Skeletal muscle satellite cell (primary cell): ENCODE results near the gene EIF4G3.

Source experiments
- H3K27me3 ChIP-seq: 2 replicates; pipeline ENCODE4 v1.7.0; 2013; ENCODE audit warnings: low read length; ENCODE audit not compliant: control insufficient read depth, insufficient read depth
- H3K36me3 ChIP-seq: 2 replicates; pipeline ENCODE4 v1.7.0; 2013; ENCODE audit warnings: mild to moderate bottlenecking, control low read depth, low read length; ENCODE audit not compliant: insufficient read depth
- H3K4me1 ChIP-seq: 2 replicates; pipeline ENCODE4 v1.7.0; 2013; ENCODE audit warnings: low read length; ENCODE audit not compliant: control insufficient read depth, insufficient read depth
- H3K4me2 ChIP-seq: 2 replicates; pipeline ENCODE4 v1.7.0; 2013; ENCODE audit warnings: mild to moderate bottlenecking, low read length
- H3K4me3 ChIP-seq: 2 replicates; pipeline ENCODE4 v1.7.0; 2013; ENCODE audit warnings: low read length
- H3K9ac ChIP-seq: 2 replicates; pipeline ENCODE4 v1.7.0; 2013; ENCODE audit warnings: mild to moderate bottlenecking, low read depth, low read length, moderate library complexity
- H3K9me3 ChIP-seq: replicated peaks from 2 replicates; pipeline ENCODE4 v1.7.0; 2013; ENCODE audit warnings: mild to moderate bottlenecking, control low read depth, low read length

The EIF4G3 gene

GRCh38 chr1:21020151-21020550 is 156.5 kb downstream of the EIF4G3 start:
- no peaks in the 10 kb centered on the region for H3K36me3 ChIP-seq
- H3K4me3 ChIP-seq, result no peak overlapping the region
- H3K9me3 ChIP-seq, result no peaks in the 10 kb centered on the region

DNA sequence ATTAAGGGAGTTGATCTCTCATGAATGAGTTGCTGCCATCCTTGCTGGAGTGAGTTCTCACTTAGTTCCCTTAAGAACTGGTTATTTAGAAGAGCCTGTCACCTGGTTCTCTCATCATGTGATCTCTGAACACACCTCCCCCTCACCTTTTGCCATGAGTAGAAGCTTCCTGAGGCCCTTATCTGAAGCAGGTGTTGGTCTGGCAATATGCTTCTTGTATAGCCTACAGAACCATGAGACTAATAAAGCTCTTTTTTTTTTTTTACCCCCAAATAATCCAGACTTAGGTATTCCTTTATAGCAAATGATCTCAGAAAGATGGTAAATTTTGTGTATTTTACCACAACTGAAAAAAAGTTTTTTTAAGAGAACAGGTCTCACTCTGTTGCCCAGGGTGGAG is 158.0 kb downstream of the EIF4G3 start:
- Histone ChIP-seq H3K4me2 (no peak overlapping the region), H3K27me3 (no peaks in the 10 kb centered on the region), H3K4me3 (no peak overlapping the region), H3K4me1 (peaks cover 28% of the 10 kb centered on the region), H3K9ac (no peak overlapping the region), H3K36me3 (no peaks in the 10 kb centered on the region), H3K9me3 (no peaks in the 10 kb centered on the region)

More at GRCh38 chr1:21020151-21020550, 156.5 kb downstream of the EIF4G3 start:
- peaks cover 28% of the 10 kb centered on the region for H3K4me1 ChIP-seq
- no peak overlapping the region for H3K9ac ChIP-seq
- no peak overlapping the region for H3K4me2 ChIP-seq
- H3K27me3 ChIP-seq, result no peaks in the 10 kb centered on the region

DNA sequence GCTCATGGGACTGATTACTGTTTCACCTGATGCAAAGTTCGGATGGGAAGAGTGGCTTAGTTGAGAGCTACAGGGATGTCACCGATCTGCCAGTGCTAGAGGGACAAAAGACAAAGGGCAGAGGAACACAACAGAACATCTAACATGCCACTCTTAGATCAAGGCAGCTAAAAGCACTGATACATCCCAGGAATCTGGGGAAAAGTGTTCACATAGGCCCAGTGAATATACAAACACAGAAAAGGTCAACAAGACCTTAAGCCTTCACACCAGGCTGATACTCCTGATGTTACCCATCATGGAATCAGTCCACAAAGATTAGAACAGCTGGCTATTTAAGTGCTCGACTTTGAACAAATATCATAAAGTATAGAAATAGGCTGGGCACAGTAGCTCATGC is 163.2 kb downstream of the EIF4G3 start:
- H3K36me3 ChIP-seq, result no peaks in the 10 kb centered on the region
- H3K9me3 ChIP-seq, result no peaks in the 10 kb centered on the region
- no peak overlapping the region for H3K4me2 ChIP-seq
- H3K9ac ChIP-seq, result no peak overlapping the region
- no peak overlapping the region for H3K4me3 ChIP-seq
- H3K4me1 ChIP-seq, result peaks cover 5% of the 10 kb centered on the region
- H3K27me3 ChIP-seq, result no peaks in the 10 kb centered on the region

GRCh38 chr1:21012937-21013336 is 163.8 kb downstream of the EIF4G3 start:
- Histone ChIP-seq H3K27me3 (no peaks in the 10 kb centered on the region), H3K9me3 (no peaks in the 10 kb centered on the region), H3K9ac (no peak overlapping the region), H3K4me3 (no peak overlapping the region), H3K4me2 (no peak overlapping the region), H3K36me3 (no peaks in the 10 kb centered on the region), H3K4me1 (peaks cover 5% of the 10 kb centered on the region)

DNA sequence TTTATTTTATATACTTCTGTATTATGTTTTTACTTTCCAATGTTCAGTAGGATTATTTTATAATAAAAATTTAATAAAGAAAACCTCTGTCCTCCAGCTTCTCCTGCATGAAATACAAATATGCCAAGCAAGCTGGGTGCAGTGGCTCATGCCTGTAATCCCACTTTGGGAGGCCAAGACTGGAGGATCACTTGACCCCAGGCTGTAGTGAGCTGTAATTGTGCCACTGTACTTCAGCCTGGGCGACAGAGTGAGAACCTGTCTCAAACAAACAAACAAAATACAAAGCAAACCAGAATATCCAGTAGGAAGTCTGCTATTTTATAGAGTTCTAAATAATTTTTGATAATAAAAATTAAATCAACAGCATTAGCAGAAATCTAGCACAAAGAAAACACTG is 168.8 kb downstream of the EIF4G3 start:
- Histone ChIP-seq H3K9me3 (no peaks in the 10 kb centered on the region), H3K9ac (no peak overlapping the region), H3K27me3 (no peaks in the 10 kb centered on the region), H3K4me1 (no peaks in the 10 kb centered on the region), H3K36me3 (no peaks in the 10 kb centered on the region), H3K4me3 (no peak overlapping the region), H3K4me2 (no peak overlapping the region)

DNA sequence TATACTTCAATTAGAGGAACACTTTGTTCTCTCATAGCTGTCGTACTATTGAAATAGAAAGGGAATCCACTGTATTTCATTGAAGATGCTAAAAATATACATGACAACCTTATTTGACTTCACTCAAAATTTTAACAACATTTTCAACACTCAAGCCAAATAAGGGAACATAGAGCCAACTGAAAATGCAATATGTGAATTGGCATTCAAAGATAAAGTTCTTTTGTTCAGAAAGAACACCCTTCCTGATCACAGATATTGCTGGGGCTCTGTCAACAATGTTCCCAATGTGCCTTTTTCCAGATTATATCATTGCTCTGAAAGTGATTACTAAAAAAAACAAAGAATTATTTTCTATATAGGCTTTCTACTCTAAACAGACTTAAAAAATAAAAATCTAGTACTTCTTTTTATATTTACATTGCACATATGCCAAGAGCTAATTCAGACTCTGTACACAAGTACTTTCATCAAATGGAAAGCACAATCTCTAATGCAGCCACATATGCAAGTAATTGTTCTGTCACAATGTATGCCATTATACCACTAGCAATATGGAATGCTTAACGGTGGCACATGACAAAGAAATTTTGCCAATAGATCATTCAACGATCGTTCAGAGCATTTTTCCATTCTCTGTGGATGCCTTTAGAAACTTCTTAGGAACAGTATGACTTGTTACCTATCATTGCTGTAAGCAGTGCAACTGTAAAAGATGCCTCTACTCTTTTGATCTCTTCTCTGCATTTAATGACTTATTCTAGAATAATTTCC is 171.0 kb downstream of the EIF4G3 start:
- H3K4me3 ChIP-seq, result no peak overlapping the region

GRCh38 chr1:21003281-21004045 is 173.2 kb downstream of the EIF4G3 start:
- no peaks in the 10 kb centered on the region for H3K36me3 ChIP-seq
- no peaks in the 10 kb centered on the region for H3K27me3 ChIP-seq
- H3K9me3 ChIP-seq, result no peaks in the 10 kb centered on the region
- H3K4me2 ChIP-seq, result no peak overlapping the region
- no peak overlapping the region for H3K9ac ChIP-seq
- no peak overlapping the region for H3K4me3 ChIP-seq
- peaks cover 6% of the 10 kb centered on the region for H3K4me1 ChIP-seq

More for the DNA sequence above, 171.0 kb downstream of the EIF4G3 start:
- no peak overlapping the region for H3K4me2 ChIP-seq
- no peaks in the 10 kb centered on the region for H3K9me3 ChIP-seq
- H3K36me3 ChIP-seq, result no peaks in the 10 kb centered on the region
- no peaks in the 10 kb centered on the region for H3K27me3 ChIP-seq
- H3K9ac ChIP-seq, result no peak overlapping the region
- H3K4me1 ChIP-seq, result no peaks in the 10 kb centered on the region

DNA sequence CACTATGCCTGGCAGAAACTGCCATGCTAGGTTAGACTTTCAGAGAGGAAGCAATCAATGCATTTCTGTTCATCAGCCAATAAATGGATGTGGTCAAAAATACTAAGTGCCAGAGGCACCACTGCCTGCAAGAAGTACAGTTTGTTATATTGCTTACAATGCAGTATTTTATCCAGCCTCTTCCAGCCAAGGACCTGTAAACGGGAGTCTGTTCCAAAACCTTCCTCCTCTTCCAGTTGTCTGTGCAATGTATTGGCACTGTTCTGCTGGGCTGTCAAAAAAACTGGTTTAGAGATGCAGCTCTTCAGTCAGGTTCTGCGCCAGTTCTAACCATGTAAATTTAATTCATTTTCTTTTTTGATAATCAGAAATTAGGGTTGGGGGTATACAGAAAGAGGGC is 175.7 kb downstream of the EIF4G3 start:
- H3K4me3 ChIP-seq, result no peak overlapping the region
- H3K9me3 ChIP-seq, result no peaks in the 10 kb centered on the region
- H3K36me3 ChIP-seq, result no peaks in the 10 kb centered on the region
- no peak overlapping the region for H3K4me2 ChIP-seq
- no peaks in the 10 kb centered on the region for H3K27me3 ChIP-seq
- no peak overlapping the region for H3K9ac ChIP-seq
- peaks cover 6% of the 10 kb centered on the region for H3K4me1 ChIP-seq

DNA sequence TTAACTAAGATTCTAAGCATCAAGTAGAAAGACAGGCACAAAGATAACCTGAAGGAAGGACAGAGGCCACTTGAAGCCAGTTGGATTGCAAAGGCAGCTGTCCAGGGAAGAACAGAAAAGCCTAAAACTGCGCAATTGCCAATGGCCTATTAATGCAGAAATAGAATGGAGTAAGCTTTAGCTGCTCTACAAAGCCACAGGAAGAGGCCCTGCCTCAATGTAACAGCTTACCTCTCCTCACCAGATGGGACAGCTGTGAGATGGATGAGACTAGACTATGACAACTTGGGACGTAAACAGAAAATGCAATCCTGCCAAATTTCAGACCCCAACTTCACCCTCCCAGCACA is 176.5 kb downstream of the EIF4G3 start:
- H3K4me3 ChIP-seq, result no peak overlapping the region
- H3K4me1 ChIP-seq, result peaks cover 6% of the 10 kb centered on the region
- H3K36me3 ChIP-seq, result no peaks in the 10 kb centered on the region
- H3K9ac ChIP-seq, result no peak overlapping the region
- H3K9me3 ChIP-seq, result no peaks in the 10 kb centered on the region
- no peaks in the 10 kb centered on the region for H3K27me3 ChIP-seq
- no peak overlapping the region for H3K4me2 ChIP-seq

GRCh38 chr1:20999525-21000244 is 177.0 kb downstream of the EIF4G3 start:
- Histone ChIP-seq H3K27me3 (no peaks in the 10 kb centered on the region), H3K4me3 (no peak overlapping the region), H3K36me3 (no peaks in the 10 kb centered on the region), H3K4me2 (peak overlapping the region; percentile 12), H3K4me1 (peaks cover 6% of the 10 kb centered on the region), H3K9me3 (no peaks in the 10 kb centered on the region), H3K9ac (no peak overlapping the region)

DNA sequence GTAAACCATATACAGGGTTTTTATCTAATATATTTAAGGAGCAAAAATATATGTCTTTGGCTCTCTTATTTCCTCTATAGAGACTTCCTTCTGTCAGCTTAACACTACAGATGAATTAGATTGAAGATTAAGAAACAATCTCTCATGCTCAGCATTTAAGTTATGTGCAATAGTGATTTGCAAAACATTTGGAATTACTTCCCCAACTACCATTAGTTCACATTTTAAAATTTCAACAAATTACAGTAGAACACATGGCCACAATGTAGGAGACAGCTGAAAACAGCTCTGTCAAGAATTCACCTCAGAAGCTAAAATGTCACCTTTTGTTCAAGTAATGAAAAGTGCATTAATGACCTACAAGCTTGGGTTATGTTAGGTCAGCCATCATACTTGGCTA is 177.9 kb downstream of the EIF4G3 start:
- H3K9ac ChIP-seq, result no peak overlapping the region
- H3K4me3 ChIP-seq, result no peak overlapping the region
- peaks cover 6% of the 10 kb centered on the region for H3K4me1 ChIP-seq

More for the DNA sequence above, 177.9 kb downstream of the EIF4G3 start:
- no peaks in the 10 kb centered on the region for H3K36me3 ChIP-seq
- no peaks in the 10 kb centered on the region for H3K27me3 ChIP-seq
- no peak overlapping the region for H3K4me2 ChIP-seq
- no peaks in the 10 kb centered on the region for H3K9me3 ChIP-seq
